Activated B cell treated with CpG ODN at 0.5 μM for 24 hours (primary cell): ENCODE results near the gene TRIP6. TPM values are rescaled to one million over a fixed set of nuclear protein-coding genes. Genes with fewer than 3 reads are reported as not detected.

ENCODE experiments used
- ATAC-seq: fragments of 200-7000 bp; cut with Tn5 transposase; one replicate; pipeline ENCODE4 v1.10.0; 2021; ENCODE audit warnings: low read depth, mild to moderate bottlenecking, moderate library complexity
- CTCF ChIA-PET: fragments of 350-600 bp; sonication (Branson Sonifier 250); formaldehyde crosslinking; loops from one replicate; lab custom pipeline; 2021; ENCODE audit warnings: antibody characterized with exemption; lab: Charles Lee
- POLR2A ChIA-PET: fragments of 350-600 bp; sonication (Branson Sonifier 250); formaldehyde crosslinking; loops from one replicate; lab custom pipeline; 2021; ENCODE audit warnings: antibody characterized with exemption; lab: Charles Lee
- DNase-seq: peaks from one replicate; pipeline ENCODE4 v3.0.0; 2022
- H3K27ac Mint-ChIP-seq: one replicate; pipeline ENCODE4 v1.8.0; 2020; ENCODE audit warnings: mixed read lengths
- H3K27me3 Mint-ChIP-seq: one replicate; pipeline ENCODE4 v1.8.0; 2021; ENCODE audit warnings: mixed read lengths
- H3K36me3 Mint-ChIP-seq: one replicate; pipeline ENCODE4 v1.8.0; 2021; ENCODE audit warnings: low read depth, mixed read lengths
- H3K4me1 Mint-ChIP-seq: one replicate; pipeline ENCODE4 v1.8.0; 2021; ENCODE audit warnings: mixed read lengths
- H3K4me3 Mint-ChIP-seq: one replicate; pipeline ENCODE4 v1.8.0; 2020; ENCODE audit warnings: mild to moderate bottlenecking, mixed read lengths
- H3K9me3 Mint-ChIP-seq: one replicate; pipeline ENCODE4 v1.8.0; 2020; ENCODE audit warnings: mixed read lengths
- CTCF ChIP-seq: fragments of 200-600 bp; IDR thresholded peaks from one replicate; pipeline ENCODE4 v1.8.0; 2022; ENCODE audit warnings: antibody characterized with exemption, mild to moderate bottlenecking
- intact Hi-C: fragments of 100-400 bp; cut with micrococcal nuclease; formaldehyde crosslinking; loops from one replicate; pipeline ENCODE4 v1.15.1; 2024
- total RNA-seq: library from RNA; stranded (reverse); gene quantifications from 2 replicates; pipeline ENCODE4 v1.2.3, GENCODE V29; 2022

Gene TRIP6
- total RNA-seq, 1 donor from 2014 or later, result 16.9 TPM

- TF ChIP-seq CTCF, result no peak
- DNase-seq (no peak), ATAC-seq (no peak)
- Mint-ChIP-seq H3K27ac (peak overlapping the region; percentile 98), H3K4me1 (peaks cover 37% of the 10 kb centered on the region), H3K9me3 (no peaks in the 10 kb centered on the region), H3K36me3 (peaks cover 50% of the 10 kb centered on the region), H3K4me3 (peak overlapping the region; percentile 99), H3K27me3 (no peaks in the 10 kb centered on the region)
- intact Hi-C loops, result loop anchor here (1.0 to 2.0 kb wide), 2 partner anchors 21 to 75 kb away; partner anchors contain the start of gene SLC12A9
- POLR2A ChIA-PET, result interaction anchor here (0.6 to 10.3 kb wide), 5 partner anchors 13 to 1568 kb away, joined by 4 to 254 read pairs (median 8); partner anchors contain the start of genes FIS1, MOSPD3, SLC12A9 and UFSP1
- CTCF ChIA-PET, result no interaction called here
Measured at GRCh38 chr7:100873599-100874299, 6.6 kb downstream of the TRIP6 start.

GRCh38 chr7:100874300-100874576 lies 7.1 kb downstream of the TRIP6 start:
- peak overlapping the region; percentile 98 for H3K27ac Mint-ChIP-seq
- DNase-seq (no peak), ATAC-seq (no peak)
- H3K27me3 Mint-ChIP-seq, result no peaks in the 10 kb centered on the region
- intact Hi-C loops, result loop anchor here (1.0 to 2.0 kb wide), 2 partner anchors 22 to 75 kb away; partner anchors contain the start of gene SLC12A9
- H3K36me3 Mint-ChIP-seq, result peaks cover 55% of the 10 kb centered on the region
- H3K4me1 Mint-ChIP-seq, result peaks cover 42% of the 10 kb centered on the region
- CTCF ChIA-PET, result no interaction called here
- no peak for TF ChIP-seq CTCF
- no peaks in the 10 kb centered on the region for H3K9me3 Mint-ChIP-seq
- POLR2A ChIA-PET, result interaction anchor here (0.9 to 10.3 kb wide), 5 partner anchors 13 to 371 kb away, joined by 4 to 254 read pairs (median 8); partner anchors contain the start of genes FBXO24, FIS1, LRCH4 and MOSPD3
- peak overlapping the region; percentile 99 for H3K4me3 Mint-ChIP-seq

GRCh38 chr7:100874577-100875355 lies 7.6 kb downstream of the TRIP6 start, which contains the start of gene SRRT:
Gene SRRT (plus strand): TSS chr7:100875103. CDS start chr7:100875591, 488 bp downstream.
- intact Hi-C loops, result loop anchor here (1.0 to 2.0 kb wide), 4 partner anchors 13 to 169 kb away; partner anchors contain the start of gene SLC12A9
- TF ChIP-seq CTCF, result no peak
- H3K4me1 Mint-ChIP-seq, result peaks cover 45% of the 10 kb centered on the region

GRCh38 chr7:100875356-100875751 lies 8.2 kb downstream of the TRIP6 start:
- intact Hi-C loops, result loop anchor here (1.0 to 2.0 kb wide), 3 partner anchors 12 to 170 kb away; no protein-coding TSS in a partner anchor
- Mint-ChIP-seq H3K9me3 (no peaks in the 10 kb centered on the region), H3K4me1 (peaks cover 49% of the 10 kb centered on the region), H3K4me3 (peak overlapping the region; percentile 99), H3K27ac (peak overlapping the region; percentile 98), H3K36me3 (peaks cover 65% of the 10 kb centered on the region), H3K27me3 (no peaks in the 10 kb centered on the region)
- no peak for DNase-seq
- ChIA-PET CTCF (interaction anchor here (1.4 to 1.7 kb wide), 2 partner anchors 14 to 23 kb away, joined by 6 to 8 read pairs; partner anchors contain the start of genes SLC12A9 and UFSP1), POLR2A (interaction anchor here (0.5 to 10.3 kb wide), 40 partner anchors 8 to 1371 kb away, joined by 3 to 254 read pairs (median 4); partner anchors contain the start of genes ACHE, FBXO24, FIS1 and IFT22)
- no peak for TF ChIP-seq CTCF
- ATAC-seq, result peak; percentile 27

More at GRCh38 chr7:100874577-100875355, 7.6 kb downstream of the TRIP6 start, which contains the start of gene SRRT:
- ATAC-seq (peak; percentile 96), DNase-seq (peak; percentile 96)
- Mint-ChIP-seq H3K27ac (peak within 1 kb of the TSS; percentile 98), H3K9me3 (no peaks in the 10 kb centered on the region), H3K36me3 (peaks cover 60% of the 10 kb centered on the region), H3K4me3 (peak within 1 kb of the TSS; percentile 99), H3K27me3 (no peaks in the 10 kb centered on the region)
- POLR2A ChIA-PET, result interaction anchor here (0.5 to 10.3 kb wide), 39 partner anchors 8 to 1370 kb away, joined by 3 to 254 read pairs (median 4); partner anchors contain the start of genes ACHE, FBXO24, FIS1 and IFT22
- CTCF ChIA-PET, result interaction anchor here (1.4 to 1.7 kb wide), 2 partner anchors 15 to 23 kb away, joined by 6 to 8 read pairs; partner anchors contain the start of genes SLC12A9 and UFSP1
